Measurements from ENCODE around the gene AHI1. TPM values are rescaled to one million over a fixed set of nuclear protein-coding genes. Genes with fewer than 3 reads are reported as not detected.

The AHI1 gene
- total and polyA plus RNA-seq, 10 of the 15 experiments (the other 5 are each of a cell fraction or from before 2014, with no cell fraction given) = 3.2 to 9.5 (median 4.6) TPM

DNA sequence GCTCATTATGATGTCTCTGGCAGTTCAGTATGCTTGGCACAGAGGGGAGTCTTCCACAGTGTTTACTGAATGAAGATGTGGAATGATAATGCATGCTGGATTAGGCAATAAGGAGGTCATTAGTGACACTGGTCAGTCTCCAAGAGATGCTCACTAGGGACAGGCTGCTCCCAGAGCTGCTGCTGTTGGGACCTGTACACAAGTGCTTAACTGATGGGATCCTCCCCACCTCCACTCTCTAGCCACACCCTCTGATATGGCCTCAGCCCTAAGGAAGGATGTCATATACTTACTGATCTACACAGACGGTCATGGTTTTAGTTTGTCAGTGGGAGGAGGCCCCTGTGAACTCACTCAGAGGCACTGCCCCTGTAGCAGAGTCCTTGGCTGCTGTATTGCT lies 243.1 kb downstream of the AHI1 start:
- no peaks in the 10 kb centered on the region; the same call in 1 of the 2 replicates for H3K4me1 ChIP-seq (ENCODE audit: control insufficient read depth, insufficient read depth, low read length)
- no peaks in the 10 kb centered on the region for H4K20me1 ChIP-seq (ENCODE audit: control insufficient read depth, insufficient read depth)
- H3K27me3 ChIP-seq (replicated peaks in 1 of 2; ENCODE audit: control insufficient read depth in 2 of 2, insufficient read depth in 2 of 2, low read length in 1 of 2) = no peaks in the 10 kb centered on the region; a peak in 1 of 4 replicates
- no peaks in the 10 kb centered on the region for H3K9me3 ChIP-seq (replicated peaks; ENCODE audit: control insufficient read depth, insufficient read depth, low read length)
- H3K4me3 ChIP-seq = no peak overlapping the region
- ChIA-PET RAD21 (ENCODE audit: unreplicated experiment) (no interaction called here), CTCF (no interaction called here), SMC1A (ENCODE audit: uncharacterized antibody, unreplicated experiment) (no interaction called here), POLR2A (no interaction called here)
- BruUV-seq (replicated peaks) = no TSS peak
- H3K4me2 ChIP-seq (ENCODE audit: control insufficient read depth, insufficient read depth) = no peak overlapping the region
- no peaks in the 10 kb centered on the region for H3K79me2 ChIP-seq (ENCODE audit: control insufficient read depth, insufficient read depth, low read length)
- no peaks in the 10 kb centered on the region for H3K36me3 ChIP-seq (ENCODE audit: control insufficient read depth in 2 of 2, insufficient read depth in 2 of 2, low read length in 1 of 2)
- DNase-seq (ENCODE audit: low read depth, low spot score) (no peak), FAIRE-seq (no peak), ATAC-seq (no peak)
- intact Hi-C loops (cut with micrococcal nuclease; ENCODE audit: unreplicated experiment) = no loop called here
- H2AFZ ChIP-seq (ENCODE audit: control insufficient read depth, low read depth, low read length) = no peak overlapping the region; the same call in 1 of the 2 replicates
- 50% methylated on average over 1 of the region's 1 CpG for WGBS (ENCODE audit: insufficient coverage, insufficient replicate concordance, low lambda C conversion rate, missing lambda C conversion rate)
- in situ Hi-C loops (cut with MboI) = no loop called here
- H3K27ac ChIP-seq (ENCODE audit: control insufficient read depth, insufficient read depth) = no peak overlapping the region
- TF ChIP-seq, protein P1, sequence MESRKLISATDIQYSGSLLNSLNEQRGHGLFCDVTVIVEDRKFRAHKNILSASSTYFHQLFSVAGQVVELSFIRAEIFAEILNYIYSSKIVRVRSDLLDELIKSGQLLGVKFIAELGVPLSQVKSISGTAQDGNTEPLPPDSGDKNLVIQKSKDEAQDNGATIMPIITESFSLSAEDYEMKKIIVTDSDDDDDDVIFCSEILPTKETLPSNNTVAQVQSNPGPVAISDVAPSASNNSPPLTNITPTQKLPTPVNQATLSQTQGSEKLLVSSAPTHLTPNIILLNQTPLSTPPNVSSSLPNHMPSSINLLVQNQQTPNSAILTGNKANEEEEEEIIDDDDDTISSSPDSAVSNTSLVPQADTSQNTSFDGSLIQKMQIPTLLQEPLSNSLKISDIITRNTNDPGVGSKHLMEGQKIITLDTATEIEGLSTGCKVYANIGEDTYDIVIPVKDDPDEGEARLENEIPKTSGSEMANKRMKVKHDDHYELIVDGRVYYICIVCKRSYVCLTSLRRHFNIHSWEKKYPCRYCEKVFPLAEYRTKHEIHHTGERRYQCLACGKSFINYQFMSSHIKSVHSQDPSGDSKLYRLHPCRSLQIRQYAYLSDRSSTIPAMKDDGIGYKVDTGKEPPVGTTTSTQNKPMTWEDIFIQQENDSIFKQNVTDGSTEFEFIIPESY (IDR thresholded peaks at IDR 0.05) = no peak
- no peak for TF ChIP-seq SP1 (IDR thresholded peaks at IDR 0.05; ENCODE audit: low read depth, low read length)
- H3K9ac ChIP-seq (ENCODE audit: control insufficient read depth, insufficient read depth, low read length) = no peak overlapping the region

DNA sequence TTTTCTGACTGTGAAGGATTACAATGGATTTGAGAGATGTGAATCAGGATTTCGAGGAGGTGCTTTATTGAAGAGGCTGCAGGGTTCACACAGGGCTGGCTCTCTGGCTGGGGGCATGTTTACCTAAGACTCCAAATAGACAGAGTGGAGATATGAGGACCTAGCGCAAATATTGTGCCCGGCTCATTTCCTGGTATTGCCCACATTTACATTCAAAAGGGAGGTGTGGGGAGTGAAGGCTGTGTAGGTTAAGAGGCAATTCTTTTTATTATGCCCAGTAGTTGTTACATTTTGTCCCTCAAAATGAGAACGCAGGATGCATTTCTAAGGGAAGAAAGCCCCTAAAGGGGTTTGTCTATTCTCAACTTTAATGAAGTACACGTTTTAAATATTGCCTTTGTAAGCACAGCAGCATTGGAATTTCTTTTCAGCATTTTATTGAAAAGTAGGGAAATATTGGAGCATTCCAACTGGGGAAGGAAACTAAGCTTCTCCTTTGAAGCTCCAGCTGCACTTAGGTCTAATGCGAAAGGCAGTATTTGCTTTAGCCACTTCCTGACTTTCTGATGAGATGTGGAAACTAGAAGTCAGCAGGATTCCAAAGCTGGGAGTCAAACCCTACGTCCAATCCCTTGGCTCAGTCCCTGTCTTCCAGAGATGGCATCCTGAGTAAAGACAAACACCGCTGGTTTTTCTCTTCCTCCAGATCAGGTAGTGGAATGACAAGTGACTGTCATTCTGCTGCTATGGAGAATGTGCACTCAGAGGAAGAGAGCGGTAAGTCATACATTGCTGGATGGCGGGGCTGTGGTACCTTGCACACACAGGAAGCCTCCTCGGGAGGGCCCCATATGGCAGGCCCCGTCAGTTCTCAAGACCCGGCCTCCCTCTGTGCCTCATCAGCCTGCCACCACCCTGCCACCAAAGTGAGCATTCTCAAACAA lies 245.8 kb downstream of the AHI1 start:
- H2AFZ ChIP-seq (ENCODE audit: control insufficient read depth, low read depth, low read length) = no peak overlapping the region
- no peak overlapping the region for H3K27ac ChIP-seq (ENCODE audit: control insufficient read depth, insufficient read depth)
- H4K20me1 ChIP-seq (ENCODE audit: control insufficient read depth, insufficient read depth) = no peaks in the 10 kb centered on the region
- no peaks in the 10 kb centered on the region for H3K9me3 ChIP-seq (replicated peaks; ENCODE audit: control insufficient read depth, insufficient read depth, low read length)
- H3K9ac ChIP-seq (ENCODE audit: control insufficient read depth, insufficient read depth, low read length) = no peak overlapping the region
- ChIA-PET SMC1A (ENCODE audit: uncharacterized antibody, unreplicated experiment) (interaction anchor here (1.8 kb wide), 1 partner anchor 71 kb away, joined by 5 read pairs; no protein-coding TSS in a partner anchor), POLR2A (no interaction called here), RAD21 (ENCODE audit: unreplicated experiment) (no interaction called here), CTCF (interaction anchor here (1.4 kb wide), 1 partner anchor 13 kb away, joined by 4 read pairs; no protein-coding TSS in a partner anchor)
- no peak overlapping the region for H3K4me2 ChIP-seq (ENCODE audit: control insufficient read depth, insufficient read depth)
- DNase-seq (ENCODE audit: low read depth, low spot score) (no peak), FAIRE-seq (no peak), ATAC-seq (no peak)
- intact Hi-C loops (cut with micrococcal nuclease; ENCODE audit: unreplicated experiment) = no loop called here
- WGBS (ENCODE audit: insufficient coverage, insufficient replicate concordance, low lambda C conversion rate, missing lambda C conversion rate) = 77% methylated on average over 13 of the region's 13 CpGs
- no peaks in the 10 kb centered on the region for H3K79me2 ChIP-seq (ENCODE audit: control insufficient read depth, insufficient read depth, low read length)
- no peak for TF ChIP-seq ZSCAN29 (IDR thresholded peaks at IDR 0.05)
- no peak for TF ChIP-seq EED (IDR thresholded peaks at IDR 0.05; ENCODE audit: low read depth)
- TF ChIP-seq ZNF274 (IDR thresholded peaks at IDR 0.05; ENCODE audit: insufficient read depth, insufficient read length) = no peak
- no peaks in the 10 kb centered on the region for H3K36me3 ChIP-seq (ENCODE audit: control insufficient read depth in 2 of 2, insufficient read depth in 2 of 2, low read length in 1 of 2)
- H3K4me3 ChIP-seq = no peak overlapping the region
- no peaks in the 10 kb centered on the region; the same call in 1 of the 2 replicates for H3K4me1 ChIP-seq (ENCODE audit: control insufficient read depth, insufficient read depth, low read length)
- H3K27me3 ChIP-seq (replicated peaks in 1 of 2; ENCODE audit: control insufficient read depth in 2 of 2, insufficient read depth in 2 of 2, low read length in 1 of 2) = no peaks in the 10 kb centered on the region
- no TSS peak for BruUV-seq (replicated peaks)
- in situ Hi-C loops (cut with MboI) = no loop called here

Data from GM12878 (cell line).